ENCODE measurements around the gene GNA14.
"Not testable (repeated sequence)": the region's sequence is repeated elsewhere in the genome, so short reads cannot be mapped to it uniquely, and the experiment has no call there.

GNA14 gene

GRCh38 chr9:77423841-77424240, 224.3 kb downstream of the GNA14 start:
- H3K27me3 ChIP-seq (ENCODE audit: control insufficient read depth, insufficient read depth, low read length, poor library complexity, severe bottlenecking) = no peaks in the 10 kb centered on the region
- H3K4me1 ChIP-seq (ENCODE audit: control insufficient read depth, insufficient read depth, low read length) = no peaks in the 10 kb centered on the region
- WGBS, 2 experiments = 87 to 94% methylated on average over 2 to 3 of the region's 3 CpGs
- H3K27ac ChIP-seq (ENCODE audit: insufficient read depth, low read depth, low read length, poor library complexity, severe bottlenecking) = no peak overlapping the region
- no peaks in the 10 kb centered on the region for H3K9me3 ChIP-seq (ENCODE audit: control insufficient read depth, low read length)
- no peaks in the 10 kb centered on the region for H3K36me3 ChIP-seq (ENCODE audit: control insufficient read depth, insufficient read depth, low read length)
- H3K4me3 ChIP-seq (ENCODE audit: insufficient read depth, low read depth, low read length) = no peak overlapping the region

DNA sequence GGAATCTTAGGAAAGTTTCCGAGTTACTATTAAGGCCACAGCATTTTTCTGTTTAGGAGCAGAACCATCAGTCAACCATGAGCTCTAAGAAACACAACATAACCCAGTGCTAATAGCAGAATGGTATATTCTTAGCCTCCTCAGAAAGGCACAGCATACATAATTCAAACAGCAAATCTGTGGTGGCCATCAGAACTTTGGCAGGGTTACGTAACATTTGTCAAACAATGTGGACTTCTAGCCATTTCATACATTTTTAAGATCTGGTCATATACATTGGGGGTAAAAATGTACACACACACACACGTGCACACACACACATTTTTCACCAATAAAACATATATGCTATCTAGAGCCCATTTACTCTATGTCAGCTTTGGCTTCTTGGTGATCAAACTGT, 225.2 kb downstream of the GNA14 start:
- H3K27ac ChIP-seq (ENCODE audit: insufficient read depth, low read depth, low read length, poor library complexity, severe bottlenecking) = no peak overlapping the region
- no peaks in the 10 kb centered on the region for H3K4me1 ChIP-seq (ENCODE audit: control insufficient read depth, insufficient read depth, low read length)
- 88 to 90% methylated on average over 3 of the region's 3 CpGs for WGBS, 2 experiments
- no peak overlapping the region for H3K4me3 ChIP-seq (ENCODE audit: insufficient read depth, low read depth, low read length)
- H3K27me3 ChIP-seq (ENCODE audit: control insufficient read depth, insufficient read depth, low read length, poor library complexity, severe bottlenecking) = no peaks in the 10 kb centered on the region
- no peaks in the 10 kb centered on the region for H3K9me3 ChIP-seq (ENCODE audit: control insufficient read depth, low read length)
- no peaks in the 10 kb centered on the region for H3K36me3 ChIP-seq (ENCODE audit: control insufficient read depth, insufficient read depth, low read length)

DNA sequence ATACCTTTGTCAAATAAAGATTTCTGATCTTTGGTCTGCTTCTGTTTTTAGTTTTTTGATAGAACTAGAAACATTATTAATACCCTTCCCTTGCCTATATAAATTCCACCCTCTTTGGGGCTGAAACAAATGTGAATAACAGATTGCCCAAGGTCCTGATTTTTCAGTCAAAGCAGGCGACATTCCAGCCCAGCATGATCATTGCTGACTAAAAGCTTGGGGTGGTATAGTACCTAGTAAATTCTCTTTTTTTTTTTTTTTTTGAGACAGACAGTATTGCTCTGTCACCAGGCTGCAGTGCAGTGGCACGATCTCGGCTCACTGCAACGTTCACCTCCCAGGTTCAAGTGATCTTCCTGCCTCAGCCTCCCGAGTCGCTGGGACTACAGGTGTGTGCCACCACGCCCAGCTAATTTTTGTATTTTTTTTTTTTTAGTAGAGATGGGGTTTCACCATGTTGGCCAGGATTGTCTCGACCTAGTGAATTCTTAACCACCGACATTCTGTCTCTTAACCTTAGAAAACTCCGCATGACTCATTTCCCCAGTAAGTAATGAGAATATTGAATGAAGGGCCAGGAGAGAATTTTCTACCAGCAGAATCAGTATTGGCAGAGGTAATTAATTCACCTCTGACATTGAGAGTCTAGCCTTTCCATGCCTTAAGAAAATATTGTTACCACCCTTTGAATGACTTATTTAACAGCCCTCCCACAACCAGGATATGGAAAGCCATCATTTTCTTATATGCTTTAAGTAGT, 226.4 kb downstream of the GNA14 start:
- no peaks in the 10 kb centered on the region for H3K36me3 ChIP-seq (ENCODE audit: control insufficient read depth, insufficient read depth, low read length)
- H3K9me3 ChIP-seq (ENCODE audit: control insufficient read depth, low read length) = no peaks in the 10 kb centered on the region
- 83 to 92% methylated on average over 8 to 10 of the region's 10 CpGs for WGBS, 2 experiments
- H3K4me1 ChIP-seq (ENCODE audit: control insufficient read depth, insufficient read depth, low read length) = no peaks in the 10 kb centered on the region
- H3K27ac ChIP-seq (ENCODE audit: insufficient read depth, low read depth, low read length, poor library complexity, severe bottlenecking) = no peak overlapping the region
- H3K27me3 ChIP-seq (ENCODE audit: control insufficient read depth, insufficient read depth, low read length, poor library complexity, severe bottlenecking) = no peaks in the 10 kb centered on the region
- H3K4me3 ChIP-seq (ENCODE audit: insufficient read depth, low read depth, low read length) = no peak overlapping the region

DNA sequence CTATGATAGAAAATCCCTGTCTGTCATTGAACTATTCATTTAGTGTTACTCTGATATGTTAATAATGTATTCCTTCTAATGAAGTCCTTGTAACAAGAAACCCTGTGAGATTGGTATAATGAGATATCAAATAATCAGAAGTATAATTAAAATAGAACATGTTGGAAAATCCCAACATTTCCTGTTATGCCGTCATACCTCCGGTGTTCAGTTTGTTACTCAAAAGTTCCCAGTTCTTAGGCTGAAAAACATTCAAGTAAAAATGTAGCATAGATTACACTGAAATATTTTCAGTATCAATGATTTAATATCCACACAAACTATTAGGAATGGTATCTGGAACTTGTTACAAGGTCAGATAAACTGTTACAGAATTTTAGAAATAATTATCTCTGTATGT, 227.5 kb downstream of the GNA14 start:
- WGBS, 2 experiments = 97% methylated on average over 2 of the region's 2 CpGs; no CpG with 5 or more reads in 1 of the 2 experiments
- no peaks in the 10 kb centered on the region for H3K9me3 ChIP-seq (ENCODE audit: control insufficient read depth, low read length)
- H3K27ac ChIP-seq (ENCODE audit: insufficient read depth, low read depth, low read length, poor library complexity, severe bottlenecking) = no peak overlapping the region
- H3K27me3 ChIP-seq (ENCODE audit: control insufficient read depth, insufficient read depth, low read length, poor library complexity, severe bottlenecking) = no peaks in the 10 kb centered on the region
- H3K4me3 ChIP-seq (ENCODE audit: insufficient read depth, low read depth, low read length) = no peak overlapping the region
- no peaks in the 10 kb centered on the region for H3K4me1 ChIP-seq (ENCODE audit: control insufficient read depth, insufficient read depth, low read length)
- no peaks in the 10 kb centered on the region for H3K36me3 ChIP-seq (ENCODE audit: control insufficient read depth, insufficient read depth, low read length)

GRCh38 chr9:77418226-77418625, 229.9 kb downstream of the GNA14 start:
- no peaks in the 10 kb centered on the region for H3K9me3 ChIP-seq (ENCODE audit: control insufficient read depth, low read length)
- no peak overlapping the region for H3K27ac ChIP-seq (ENCODE audit: insufficient read depth, low read depth, low read length, poor library complexity, severe bottlenecking)
- H3K4me3 ChIP-seq (ENCODE audit: insufficient read depth, low read depth, low read length) = no peak overlapping the region
- no peaks in the 10 kb centered on the region for H3K4me1 ChIP-seq (ENCODE audit: control insufficient read depth, insufficient read depth, low read length)
- H3K27me3 ChIP-seq (ENCODE audit: control insufficient read depth, insufficient read depth, low read length, poor library complexity, severe bottlenecking) = no peaks in the 10 kb centered on the region
- H3K36me3 ChIP-seq (ENCODE audit: control insufficient read depth, insufficient read depth, low read length) = no peaks in the 10 kb centered on the region

DNA sequence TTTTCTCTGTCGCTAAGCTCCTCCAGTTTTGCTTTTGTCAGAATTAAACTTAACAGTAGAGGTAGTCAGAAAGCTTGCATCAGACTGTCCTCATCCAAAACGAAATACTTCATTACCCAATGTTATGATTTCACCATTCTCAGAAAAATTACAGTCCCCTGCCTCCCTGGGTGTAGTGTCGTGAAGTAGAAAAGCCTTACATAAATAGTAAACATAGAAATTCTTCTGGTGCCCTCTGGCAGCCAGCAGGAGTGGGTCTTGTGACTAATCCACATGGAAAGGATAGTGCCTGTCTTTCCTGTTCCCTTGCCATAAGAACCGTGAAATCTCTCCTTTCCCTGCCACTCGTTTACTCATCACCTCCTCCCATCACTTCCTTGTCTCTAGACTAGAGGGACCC, 230.6 kb downstream of the GNA14 start:
- no peaks in the 10 kb centered on the region for H3K36me3 ChIP-seq (ENCODE audit: control insufficient read depth, insufficient read depth, low read length)
- no peaks in the 10 kb centered on the region for H3K4me1 ChIP-seq (ENCODE audit: control insufficient read depth, insufficient read depth, low read length)
- WGBS, 2 experiments = 74 to 83% methylated on average over 5 of the region's 5 CpGs
- no peak overlapping the region for H3K27ac ChIP-seq (ENCODE audit: insufficient read depth, low read depth, low read length, poor library complexity, severe bottlenecking)
- H3K4me3 ChIP-seq (ENCODE audit: insufficient read depth, low read depth, low read length) = no peak overlapping the region
- no peaks in the 10 kb centered on the region for H3K27me3 ChIP-seq (ENCODE audit: control insufficient read depth, insufficient read depth, low read length, poor library complexity, severe bottlenecking)
- H3K9me3 ChIP-seq (ENCODE audit: control insufficient read depth, low read length) = no peaks in the 10 kb centered on the region

DNA sequence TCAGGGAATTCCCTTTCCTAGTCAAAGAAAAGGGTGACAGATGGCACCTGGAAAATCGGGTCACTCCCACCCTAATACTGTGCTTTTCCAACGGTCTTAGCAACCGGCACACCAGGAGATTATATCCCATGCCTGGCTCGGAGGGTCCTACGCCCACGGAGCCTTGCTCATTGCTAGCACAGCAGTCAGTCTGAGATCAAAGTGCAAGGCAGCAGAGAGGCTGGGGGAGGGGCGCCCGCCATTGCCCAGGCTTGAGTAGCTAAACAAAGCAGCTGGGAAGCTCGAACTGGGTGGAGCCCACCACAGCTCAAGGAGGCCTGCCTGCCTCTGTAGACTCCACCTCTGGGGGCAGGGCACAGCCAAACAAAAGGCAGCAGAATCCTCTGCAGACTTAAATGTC, 239.6 kb downstream of the GNA14 start:
- not testable (repeated sequence) for H3K36me3 ChIP-seq (ENCODE audit: control insufficient read depth, insufficient read depth, low read length); H3K27me3 ChIP-seq (ENCODE audit: control insufficient read depth, insufficient read depth, low read length, poor library complexity, severe bottlenecking); H3K4me3 ChIP-seq (ENCODE audit: insufficient read depth, low read depth, low read length); H3K9me3 ChIP-seq (ENCODE audit: control insufficient read depth, low read length); H3K27ac ChIP-seq (ENCODE audit: insufficient read depth, low read depth, low read length, poor library complexity, severe bottlenecking); H3K4me1 ChIP-seq (ENCODE audit: control insufficient read depth, insufficient read depth, low read length)
- 91 to 95% methylated on average over 9 of the region's 9 CpGs for WGBS, 2 experiments

DNA sequence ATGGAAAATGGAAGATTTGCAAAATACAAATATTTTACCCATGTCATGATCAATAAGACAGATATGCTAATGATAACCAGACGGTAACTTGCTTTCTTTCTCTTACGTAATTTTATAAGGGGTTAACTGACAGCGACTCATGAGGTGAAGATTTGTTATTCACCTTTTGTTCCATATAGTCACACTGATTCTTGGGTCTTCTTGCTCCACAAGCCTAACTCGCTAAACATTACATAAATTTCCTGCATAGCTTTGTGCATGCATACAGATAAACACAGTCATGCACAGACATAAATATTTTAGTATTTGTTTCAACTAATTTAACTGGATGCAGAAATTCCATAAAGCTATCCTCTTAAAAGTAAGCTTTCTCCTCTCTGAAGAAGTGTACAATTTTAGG, 244.9 kb downstream of the GNA14 start:
- no peaks in the 10 kb centered on the region for H3K9me3 ChIP-seq (ENCODE audit: control insufficient read depth, low read length)
- peaks cover 6% of the 10 kb centered on the region for H3K36me3 ChIP-seq (ENCODE audit: control insufficient read depth, insufficient read depth, low read length)
- no peaks in the 10 kb centered on the region for H3K27me3 ChIP-seq (ENCODE audit: control insufficient read depth, insufficient read depth, low read length, poor library complexity, severe bottlenecking)
- H3K4me1 ChIP-seq (ENCODE audit: control insufficient read depth, insufficient read depth, low read length) = no peaks in the 10 kb centered on the region
- no peak overlapping the region for H3K27ac ChIP-seq (ENCODE audit: insufficient read depth, low read depth, low read length, poor library complexity, severe bottlenecking)
- 93 to 94% methylated on average over 3 to 4 of the region's 4 CpGs for WGBS, 2 experiments
- H3K4me3 ChIP-seq (ENCODE audit: insufficient read depth, low read depth, low read length) = no peak overlapping the region

DNA sequence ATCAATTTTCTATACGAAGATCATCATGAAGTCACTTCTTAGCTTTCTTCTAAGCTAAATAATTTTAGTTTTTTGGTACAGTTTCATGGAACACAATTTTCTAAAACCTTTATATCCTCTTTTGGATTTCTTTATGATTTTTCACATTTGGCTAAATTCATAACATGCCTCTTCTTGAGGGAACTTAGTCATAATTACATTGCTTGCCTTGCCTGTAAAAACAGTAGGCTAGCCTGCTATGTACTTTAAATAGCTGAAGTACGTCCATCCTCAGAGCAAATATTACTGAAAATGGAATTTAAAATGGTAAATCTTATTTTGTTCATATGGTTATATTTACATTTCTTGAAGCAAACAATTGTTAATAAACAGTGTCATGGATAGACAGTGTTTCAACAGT, 245.8 kb downstream of the GNA14 start:
- Histone ChIP-seq H3K27ac (ENCODE audit: insufficient read depth, low read depth, low read length, poor library complexity, severe bottlenecking) (no peak overlapping the region), H3K36me3 (ENCODE audit: control insufficient read depth, insufficient read depth, low read length) (no peaks in the 10 kb centered on the region), H3K9me3 (ENCODE audit: control insufficient read depth, low read length) (no peaks in the 10 kb centered on the region), H3K4me3 (ENCODE audit: insufficient read depth, low read depth, low read length) (no peak overlapping the region), H3K27me3 (ENCODE audit: control insufficient read depth, insufficient read depth, low read length, poor library complexity, severe bottlenecking) (no peaks in the 10 kb centered on the region), H3K4me1 (ENCODE audit: control insufficient read depth, insufficient read depth, low read length) (no peaks in the 10 kb centered on the region)
- 100% methylated on average over 1 to 2 of the region's 2 CpGs for WGBS, 2 experiments

GRCh38 chr9:77399964-77400363, 248.2 kb downstream of the GNA14 start:
- no CpG with 5 or more reads among the region's 1 CpG for WGBS, 2 experiments

GRCh38 chr9:77398581-77398980, 249.5 kb downstream of the GNA14 start:
- not testable (repeated sequence) for H3K27me3 ChIP-seq (ENCODE audit: control insufficient read depth, insufficient read depth, low read length, poor library complexity, severe bottlenecking); H3K4me3 ChIP-seq (ENCODE audit: insufficient read depth, low read depth, low read length); H3K36me3 ChIP-seq (ENCODE audit: control insufficient read depth, insufficient read depth, low read length); H3K9me3 ChIP-seq (ENCODE audit: control insufficient read depth, low read length); H3K27ac ChIP-seq (ENCODE audit: insufficient read depth, low read depth, low read length, poor library complexity, severe bottlenecking); H3K4me1 ChIP-seq (ENCODE audit: control insufficient read depth, insufficient read depth, low read length)
- 91 to 99% methylated on average over 8 of the region's 9 CpGs for WGBS, 2 experiments

More at GRCh38 chr9:77399964-77400363, 248.2 kb downstream of the GNA14 start:
- Histone ChIP-seq H3K4me1 (ENCODE audit: control insufficient read depth, insufficient read depth, low read length) (no peaks in the 10 kb centered on the region), H3K27ac (ENCODE audit: insufficient read depth, low read depth, low read length, poor library complexity, severe bottlenecking) (no peak overlapping the region), H3K27me3 (ENCODE audit: control insufficient read depth, insufficient read depth, low read length, poor library complexity, severe bottlenecking) (no peaks in the 10 kb centered on the region), H3K36me3 (ENCODE audit: control insufficient read depth, insufficient read depth, low read length) (no peaks in the 10 kb centered on the region), H3K4me3 (ENCODE audit: insufficient read depth, low read depth, low read length) (no peak overlapping the region), H3K9me3 (ENCODE audit: control insufficient read depth, low read length) (no peaks in the 10 kb centered on the region)

All from ectodermal cell (in vitro differentiated cells).